ENCODE data around the gene UHRF2.

- TF ChIP-seq CTCF (IDR thresholded peaks at IDR 0.05) (no peak), POLR2A (IDR thresholded peaks at IDR 0.05) (no peak)
These were observed 28.3 kb downstream of the UHRF2 start for GRCh38 chr9:6441269-6441668.

Measured in Peyer's patch (tissue), 4 donors.